HG02759 (cell line): ENCODE data around the gene PDCD7.
"Not testable (repeated sequence)": the region's sequence is repeated elsewhere in the genome, so short reads cannot be mapped to it uniquely, and the experiment has no call there.

Source experiments
- ATAC-seq: cut with Tn5 transposase; IDR thresholded peaks from one replicate; pipeline ENCODE4 v1.9.1; 2021; ENCODE audit warnings: mild to moderate bottlenecking, moderate library complexity; ENCODE audit not compliant: unreplicated experiment

Gene PDCD7

DNA sequence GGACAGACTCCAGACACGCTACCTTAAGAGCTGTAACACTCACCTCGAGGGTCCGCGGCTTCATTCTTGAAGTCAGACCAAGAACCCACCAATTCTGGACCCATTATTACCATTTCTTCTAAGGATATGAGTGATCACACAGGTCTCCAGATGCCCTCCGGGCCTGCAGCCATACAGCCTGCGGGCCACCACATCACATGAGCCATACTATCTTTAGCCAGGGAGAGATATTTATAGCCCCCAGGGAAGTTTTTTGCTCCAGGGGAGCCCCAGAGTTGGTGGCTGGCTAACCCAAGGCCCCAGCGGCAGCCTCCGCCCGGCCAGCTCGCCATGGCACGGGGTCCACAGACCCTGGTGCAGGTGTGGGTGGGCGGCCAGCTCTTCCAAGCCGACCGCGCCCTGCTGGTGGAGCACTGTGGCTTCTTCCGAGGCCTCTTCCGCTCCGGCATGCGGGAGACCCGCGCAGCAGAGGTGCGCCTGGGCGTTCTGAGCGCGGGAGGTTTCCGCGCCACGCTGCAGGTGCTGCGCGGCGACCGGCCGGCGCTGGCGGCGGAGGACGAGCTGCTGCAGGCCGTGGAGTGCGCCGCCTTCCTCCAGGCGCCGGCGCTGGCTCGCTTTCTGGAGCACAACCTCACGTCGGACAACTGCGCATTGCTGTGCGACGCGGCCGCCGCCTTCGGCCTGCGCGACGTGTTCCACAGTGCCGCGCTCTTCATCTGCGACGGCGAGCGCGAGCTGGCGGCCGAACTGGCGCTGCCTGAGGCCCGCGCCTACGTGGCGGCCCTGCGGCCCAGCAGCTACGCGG, 56.9 kb downstream of the PDCD7 start, which contains the start of gene KBTBD13:
TSS of gene KBTBD13 (plus strand) at position 261 of the 805 bp plus-strand sequence. CDS start at position 331, 70 bp downstream.
- no peak for ATAC-seq

DNA sequence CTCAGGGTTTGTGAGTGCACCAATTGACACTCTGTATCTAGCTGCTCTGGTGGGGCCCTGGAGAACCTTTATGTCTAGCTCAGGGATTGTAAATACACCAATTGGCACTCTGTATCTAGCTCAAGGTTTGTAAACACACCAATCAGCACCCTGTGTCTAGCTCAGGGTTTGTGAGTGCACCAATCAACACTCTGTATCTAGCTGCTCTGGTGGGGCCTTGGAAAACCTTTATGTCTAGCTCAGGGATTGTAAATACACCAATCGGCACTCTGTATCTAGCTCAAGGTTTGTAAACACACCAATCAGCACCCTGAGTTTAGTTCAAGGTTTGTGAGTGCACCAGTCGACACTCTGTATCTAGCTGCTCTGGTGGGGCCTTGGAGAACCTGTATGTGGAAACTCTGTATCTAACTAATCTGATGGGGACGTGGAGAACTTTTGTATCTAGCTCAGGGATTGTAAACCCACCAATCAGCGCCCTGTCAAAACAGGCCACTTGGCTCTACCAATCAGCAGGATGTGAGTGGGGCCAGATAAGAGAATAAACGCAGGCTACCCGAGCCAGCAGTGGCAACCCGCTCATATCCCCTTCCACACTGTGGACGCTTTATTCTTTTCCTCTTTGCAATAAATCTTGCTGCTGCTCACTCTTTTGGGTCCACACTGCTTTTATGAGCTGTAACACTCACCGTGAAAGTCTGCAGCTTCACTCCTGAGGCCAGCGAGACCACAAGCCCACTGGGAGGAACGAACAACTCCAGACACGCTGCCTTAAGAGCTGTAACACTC, 57.8 kb downstream of the PDCD7 start:
- not testable (repeated sequence) for ATAC-seq

DNA sequence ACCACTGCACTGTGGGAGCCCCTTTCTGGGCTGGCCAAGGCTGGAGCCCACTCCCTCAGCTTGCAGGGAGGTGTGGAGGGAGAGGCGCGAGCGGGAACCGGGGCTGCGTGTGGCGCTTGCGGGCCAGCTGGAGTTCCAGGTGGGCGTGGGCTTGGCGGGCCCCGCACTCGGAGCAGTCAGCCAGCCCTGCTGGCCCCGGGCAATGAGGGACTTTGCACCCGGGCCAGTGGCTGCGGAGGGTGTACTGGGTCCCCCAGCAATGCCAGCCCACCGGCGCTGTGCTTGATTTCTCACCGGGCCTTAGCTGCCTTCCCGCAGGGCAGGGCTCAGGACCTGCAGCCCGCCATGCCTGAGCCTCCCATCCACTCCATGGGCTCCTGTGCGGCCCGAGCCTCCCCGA, 58.7 kb downstream of the PDCD7 start:
- not testable (repeated sequence) for ATAC-seq

DNA sequence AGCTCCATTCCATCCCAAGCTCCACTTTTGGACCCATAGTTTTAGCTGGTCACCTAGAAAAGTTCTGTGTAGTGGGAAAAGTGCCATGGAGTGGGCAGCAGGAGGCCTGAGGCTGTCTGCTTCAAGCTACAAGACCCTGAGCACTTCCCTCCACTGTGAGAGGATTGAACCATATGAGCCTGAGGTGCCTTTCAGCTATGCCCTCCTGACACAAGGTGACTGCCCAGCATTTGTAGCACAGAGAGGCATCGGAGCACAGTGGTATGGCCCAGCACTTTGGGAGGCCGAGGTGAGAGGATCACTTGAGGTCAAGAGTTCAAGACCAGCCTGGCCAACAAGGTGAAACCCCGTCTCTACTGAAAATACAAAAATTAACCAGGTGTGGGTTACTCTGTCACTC, 61.0 kb downstream of the PDCD7 start:
- ATAC-seq: no peak

DNA sequence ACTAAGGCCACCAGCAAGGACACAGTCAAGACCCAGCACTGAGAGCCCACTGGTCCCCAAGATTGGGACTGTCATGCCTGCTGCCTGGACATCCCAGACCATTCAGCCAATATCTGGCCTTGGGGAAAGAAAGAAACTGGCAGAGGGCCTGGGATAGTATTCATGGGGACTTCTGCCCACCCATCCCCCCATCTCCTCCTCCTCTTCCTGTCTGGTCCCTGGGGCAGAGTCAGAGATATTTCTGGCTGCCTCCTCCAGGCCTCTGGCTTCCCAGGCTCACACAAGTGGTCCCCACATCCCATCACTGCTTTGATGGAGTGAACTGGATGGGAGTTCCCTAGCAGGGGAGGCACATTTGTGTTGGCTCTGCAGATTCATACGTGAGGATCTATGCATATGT, 61.6 kb downstream of the PDCD7 start:
- ATAC-seq: no peak

DNA sequence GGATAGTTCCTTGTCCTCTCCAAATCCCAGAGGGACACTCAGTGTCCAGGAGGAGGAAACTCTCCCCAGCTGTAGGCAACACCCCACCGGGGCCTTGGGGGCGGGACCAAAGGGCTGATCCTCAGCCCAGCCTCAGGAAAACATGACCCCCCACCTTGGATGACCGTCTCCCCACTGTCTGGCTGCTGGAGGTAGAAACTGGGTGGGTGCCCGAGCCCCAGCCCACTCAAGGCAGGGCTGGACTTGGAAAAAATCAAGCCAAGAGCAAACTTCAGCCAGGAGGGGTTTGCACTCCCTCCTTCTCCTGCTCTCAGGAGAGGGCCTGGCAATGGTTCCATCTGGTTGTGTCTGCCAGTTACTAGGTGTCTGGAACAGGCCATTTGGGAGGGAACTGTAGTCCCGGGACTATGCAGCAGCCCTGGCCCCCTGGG, 62.2 kb downstream of the PDCD7 start:
- ATAC-seq: no peak

DNA sequence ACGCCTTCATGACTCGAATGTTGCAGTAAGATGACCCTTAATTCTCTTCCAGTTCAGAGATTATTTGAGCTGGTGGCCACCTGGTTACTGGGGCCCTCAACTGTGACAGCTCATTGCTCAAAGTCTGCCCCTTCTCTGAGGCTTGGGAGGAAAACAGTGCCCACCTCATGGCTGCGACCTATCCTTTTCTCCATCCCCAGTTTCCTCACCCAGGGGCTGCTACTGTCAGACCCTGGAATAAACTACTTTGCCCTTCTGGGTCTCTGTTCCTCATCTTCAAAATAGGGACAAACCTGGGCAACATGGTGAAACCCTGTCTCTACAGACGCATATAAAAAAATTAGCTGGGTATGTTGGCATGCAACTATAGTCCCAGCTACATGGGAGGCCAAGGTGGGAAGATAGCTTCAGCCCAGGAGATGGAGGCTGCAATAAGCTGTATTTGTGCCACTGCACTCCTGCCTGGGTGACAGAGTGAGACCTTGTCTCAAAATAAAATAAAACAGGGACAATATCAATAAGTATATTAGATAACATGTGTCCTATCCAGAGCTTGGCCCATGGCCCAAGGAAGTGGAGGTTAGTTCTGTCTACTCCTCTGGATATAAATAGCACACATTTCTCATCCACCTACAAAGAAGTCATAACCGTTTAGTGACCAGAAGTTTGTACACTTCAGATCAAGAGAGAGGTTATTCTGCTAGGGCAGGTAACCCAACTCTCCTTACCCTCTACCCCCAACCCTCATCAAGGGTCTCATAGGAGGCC, 63.6 kb downstream of the PDCD7 start:
- ATAC-seq: no peak

DNA sequence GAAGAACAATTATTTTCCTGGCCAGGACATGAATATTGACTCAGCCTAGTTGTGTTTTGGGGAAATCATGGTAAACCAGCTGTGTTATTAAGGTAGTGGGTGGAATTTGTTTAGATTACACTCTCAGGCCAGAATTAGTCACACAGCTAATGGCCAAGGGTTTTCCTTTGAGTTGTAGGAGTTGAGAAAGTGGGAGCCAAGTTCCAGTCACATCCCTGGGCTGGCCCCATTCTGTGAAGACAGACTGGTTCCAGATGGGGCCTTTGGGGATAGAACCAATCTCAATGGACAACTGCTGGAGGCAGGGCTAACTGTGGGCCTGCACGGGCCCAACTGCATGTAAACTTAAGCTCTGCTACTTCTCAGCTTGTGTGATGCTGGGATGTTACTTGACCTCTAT, 64.4 kb downstream of the PDCD7 start:
- no peak for ATAC-seq

DNA sequence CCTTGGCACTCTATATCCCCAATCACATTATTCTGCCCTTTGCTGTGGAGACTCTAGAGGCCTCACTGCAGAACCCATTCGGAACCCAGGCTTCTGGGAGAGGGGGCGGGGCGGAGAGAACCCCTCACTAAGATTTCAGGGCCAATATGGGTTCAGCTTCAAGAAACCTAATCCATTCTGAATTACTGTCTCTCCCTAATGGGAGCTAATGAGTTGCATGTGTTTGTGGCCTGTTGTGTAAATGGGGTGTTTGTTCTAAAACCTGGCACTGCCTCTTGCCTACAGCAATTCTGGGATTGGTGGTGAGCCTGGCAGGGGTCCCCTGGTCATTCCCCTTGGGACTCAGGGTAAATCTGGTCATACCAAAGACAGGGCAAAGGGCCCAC, 65.2 kb downstream of the PDCD7 start:
- no peak for ATAC-seq

DNA sequence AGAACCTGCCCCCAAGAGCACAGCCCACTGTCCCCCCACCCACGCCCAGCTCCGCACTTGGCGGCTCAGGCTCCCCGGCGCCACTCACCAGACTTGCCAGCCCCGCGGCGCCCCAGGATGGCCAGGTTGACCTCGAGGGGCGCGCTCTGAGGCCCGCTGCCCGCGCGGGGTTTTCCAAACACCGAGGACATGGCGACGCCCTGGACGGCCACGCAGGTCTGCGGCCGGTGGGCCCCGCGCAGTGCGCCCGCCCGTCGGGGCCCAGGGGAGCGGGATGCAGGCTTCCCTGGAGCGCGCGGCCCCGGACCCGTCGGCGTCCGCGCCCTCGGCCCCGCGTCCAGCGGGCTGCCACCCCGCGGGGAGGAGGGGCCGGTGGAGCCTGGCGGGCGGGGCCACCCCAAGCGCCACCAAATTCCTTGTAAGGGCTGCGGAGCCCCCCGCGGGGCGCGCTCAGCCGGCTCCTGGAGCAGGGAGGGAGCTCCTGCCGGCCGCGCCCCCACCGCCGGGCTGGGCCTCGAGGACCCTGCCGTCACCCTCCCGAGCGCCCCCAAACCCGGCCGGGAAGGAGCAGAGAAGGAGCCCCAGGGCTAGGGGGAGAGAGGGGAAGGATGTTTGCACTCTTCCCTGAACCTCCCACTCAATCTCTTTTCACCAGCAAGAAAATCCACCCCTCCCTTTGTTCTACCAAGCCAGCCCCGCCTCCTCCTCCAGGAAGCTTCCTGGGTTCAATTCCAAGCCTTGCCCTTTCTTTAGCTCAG, 65.8 kb downstream of the PDCD7 start, which contains the start of gene RASL12:
TSS of gene RASL12 (minus strand) at position 347 of the 758 bp plus-strand sequence. CDS start at position 191, 156 bp downstream.
- no peak for ATAC-seq
